K562 (cell line): ENCODE measurements around the gene ZNF689. TPM values are rescaled to one million over a fixed set of nuclear protein-coding genes. Genes with fewer than 3 reads are reported as not detected.
A peak's percentile ranks its signal among the peaks of the same experiment; 100 is the strongest.

Experiments used
- CBX3 ChIP-seq, 2 experiments: IDR thresholded peaks; 1 replicate in 1 of 2; 2 replicates in 1 of 2; pipeline ENCODE4 v1.6.1; 2012; ENCODE audit warnings: inconsistent platforms in 2 of 2, low read length in 2 of 2, borderline replicate concordance in 1 of 2, control low read depth in 1 of 2
- CC2D1A ChIP-seq: fragments of 450-650 bp; IDR thresholded peaks from 2 replicates; pipeline ENCODE4 v1.6.1; 2017; ENCODE audit warnings: mild to moderate bottlenecking
- EGR1 ChIP-seq: fragments of 450-650 bp; conservative IDR thresholded peaks from 2 replicates; pipeline ENCODE4 v1.6.1; 2017; ENCODE audit warnings: mild to moderate bottlenecking
- FOSL1 ChIP-seq: fragments of 200-800 bp; sonication (Bioruptor generic); conservative IDR thresholded peaks from 2 replicates; pipeline ENCODE4 v1.6.1; 2016; ENCODE audit warnings: missing genetic modification characterization, missing compliant biosample characterization
- GMEB1 ChIP-seq: fragments of 250-450 bp; sonication (Bioruptor Pico); IDR thresholded peaks from 2 replicates; pipeline ENCODE4 v1.4.0; 2020; ENCODE audit warnings: mild to moderate bottlenecking
- HMGN3 ChIP-seq: IDR thresholded peaks from 2 replicates; pipeline ENCODE4 v1.6.1; 2011; ENCODE audit warnings: borderline replicate concordance, low read depth, mild to moderate bottlenecking, mixed read lengths, low read length; ENCODE audit not compliant: insufficient read length; ENCODE audit errors: extremely low read depth
- IFI16 ChIP-seq: fragments of 250-450 bp; sonication (Bioruptor Pico); IDR thresholded peaks from 2 replicates; pipeline ENCODE4 v2.1.2; 2022; ENCODE audit warnings: mild to moderate bottlenecking, inconsistent platforms
- KLF13 ChIP-seq: fragments of 450-650 bp; IDR thresholded peaks from 2 replicates; pipeline ENCODE4 v1.6.1; 2016; ENCODE audit warnings: missing genetic modification characterization, low read depth, mild to moderate bottlenecking, missing compliant biosample characterization, moderate library complexity, borderline replicate concordance
- L3MBTL2 ChIP-seq: fragments of 450-650 bp; IDR thresholded peaks from 2 replicates; pipeline ENCODE4 v1.6.1; 2016; ENCODE audit warnings: mild to moderate bottlenecking, moderate library complexity
- MEF2A ChIP-seq: IDR thresholded peaks from 2 replicates; pipeline ENCODE4 v1.6.1; 2011; ENCODE audit warnings: low read depth, mild to moderate bottlenecking, low read length, moderate library complexity; ENCODE audit not compliant: control insufficient read depth
- MLLT1 ChIP-seq, 2 experiments: fragments of 450-650 bp; IDR thresholded peaks; 2 replicates each; pipeline ENCODE4 v1.6.1; 2016
- NELFE ChIP-seq: IDR thresholded peaks from 2 replicates; pipeline ENCODE4 v1.6.1; 2011; ENCODE audit warnings: mild to moderate bottlenecking; ENCODE audit not compliant: insufficient read depth, insufficient read length
- NFE2L1 ChIP-seq: fragments of 450-650 bp; IDR thresholded peaks from 2 replicates; pipeline ENCODE4 v1.6.1; 2016; ENCODE audit warnings: missing genetic modification characterization, low read depth, mild to moderate bottlenecking, missing compliant biosample characterization, moderate library complexity, borderline replicate concordance
- NFYB ChIP-seq: IDR thresholded peaks from 2 replicates; pipeline ENCODE4 v1.6.1; 2011; ENCODE audit warnings: mild to moderate bottlenecking, moderate library complexity; ENCODE audit not compliant: insufficient read length; ENCODE audit errors: extremely low read depth
- RBM17 ChIP-seq: fragments of 200-400 bp; formaldehyde crosslinking; IDR thresholded peaks from 2 replicates; pipeline ENCODE4 v1.6.1; 2017; ENCODE audit warnings: low read depth, mild to moderate bottlenecking, low read length, borderline replicate concordance
- SUPT5H ChIP-seq: fragments of 450-650 bp; IDR thresholded peaks from 2 replicates; pipeline ENCODE4 v1.6.1; 2016
- TBL1XR1 ChIP-seq, 2 experiments: IDR thresholded peaks; 2 replicates each; pipeline ENCODE4 v1.6.1; 2012; ENCODE audit warnings: improper control_type of control experiment in 2 of 2, low read length in 2 of 2, mild to moderate bottlenecking in 1 of 2
- ZBTB17 ChIP-seq: fragments of 450-650 bp; formaldehyde crosslinking; IDR thresholded peaks from 2 replicates; pipeline ENCODE4 v1.4.0; 2020; ENCODE audit warnings: mild to moderate bottlenecking
- ZKSCAN1 ChIP-seq: fragments of 150-350 bp; IDR thresholded peaks from 2 replicates; pipeline ENCODE4 v1.6.1; 2016; ENCODE audit warnings: low read depth, low read length
- ZNF184 ChIP-seq: sonication (generic); formaldehyde crosslinking; IDR thresholded peaks from 2 replicates; pipeline ENCODE4 v1.5.0; 2020; ENCODE audit warnings: missing genetic modification reagents
- ZNF354B ChIP-seq: fragments of 250-450 bp; sonication (Bioruptor Pico); IDR thresholded peaks from 2 replicates; pipeline ENCODE4 v1.4.0; 2020
- ZNF695 ChIP-seq: fragments of 450-650 bp; formaldehyde crosslinking; IDR thresholded peaks from 2 replicates; pipeline ENCODE4 v1.4.0; 2020; ENCODE audit warnings: mild to moderate bottlenecking, moderate library complexity
- polyA plus RNA-seq, 8 experiments: library from polyadenylated mRNA; depleted of rRNA in 4 of 8; stranded (reverse) in 5 of 8; unstranded in 3 of 8; fragments of >200 nt; fragmentation: Nextera tagmentation in 2 of 8; fragmentation: Illumina TruSeq in 1 of 8; extraction: Ambion mirVana in 2 of 8; extraction: Trizol in 1 of 8; gene quantifications; 2 replicates each; pipeline versions ENCODE4 v1.2.1 to v1.2.3, GENCODE V29; 2011 to 2014; ENCODE audit warnings: inconsistent platforms in 1 of 8, missing spikeins in 1 of 8
- total RNA-seq, 7 experiments: library from RNA; depleted of rRNA in 6 of 7; stranded (reverse); fragments of >200 nt in 6 of 7; fragmentation: Illumina TruSeq in 2 of 7; extraction: Trizol in 2 of 7; gene quantifications; 2 replicates each; pipeline versions ENCODE4 v1.2.1 to v1.2.3, GENCODE V29; 2011 to 2021; ENCODE audit warnings: low replicate concordance in 1 of 7
- TF ChIP-seq, protein P1 (sequence below): sonication (generic); formaldehyde crosslinking; IDR thresholded peaks from 2 replicates; pipeline ENCODE4 v1.8.1; 2023; ENCODE audit warnings: mild to moderate bottlenecking, missing genetic modification reagents
- TF ChIP-seq, protein P2 (sequence below): sonication (generic); formaldehyde crosslinking; IDR thresholded peaks from 2 replicates; pipeline ENCODE4 v1.5.0; 2020; ENCODE audit warnings: missing genetic modification reagents

ZNF689 gene
- total and polyA plus RNA-seq, 9 of the 15 experiments (the other 6 are each of a cell fraction or from before 2014, with no cell fraction given), result 5.4 to 15.4 (median 10.8) TPM

DNA sequence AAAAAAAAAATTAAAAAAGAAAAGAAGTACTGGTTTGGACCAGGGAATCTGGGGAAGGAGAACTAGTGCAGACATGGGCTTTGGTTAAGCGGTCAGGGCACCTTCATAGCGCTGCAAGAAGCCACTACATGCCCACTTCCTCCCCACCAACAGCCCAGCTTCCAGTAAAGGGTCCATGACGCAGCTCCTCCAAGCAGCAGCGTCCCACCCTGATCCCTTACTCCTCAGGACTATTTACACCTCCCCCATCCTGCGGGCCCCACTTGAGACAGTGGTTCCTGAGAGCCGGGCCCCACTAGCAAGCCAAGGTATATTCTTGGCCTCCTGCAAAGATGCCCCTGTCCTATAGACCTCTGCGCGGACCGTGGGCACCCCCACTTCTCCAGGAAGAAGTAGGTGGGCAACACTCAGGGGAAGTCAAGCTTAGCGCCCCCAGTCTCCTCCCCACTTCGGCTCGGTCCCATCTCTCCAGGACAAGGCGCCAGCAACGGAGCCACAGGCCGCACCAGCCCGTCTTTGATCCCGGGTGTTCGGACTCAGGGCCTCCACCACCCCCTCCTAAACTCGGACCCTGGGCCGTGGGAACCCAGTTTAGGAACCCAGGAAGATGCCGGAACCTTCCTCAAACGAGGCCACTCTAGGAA is 39.7 kb upstream of the ZNF689 start (continued):
- TF ChIP-seq, protein P1, sequence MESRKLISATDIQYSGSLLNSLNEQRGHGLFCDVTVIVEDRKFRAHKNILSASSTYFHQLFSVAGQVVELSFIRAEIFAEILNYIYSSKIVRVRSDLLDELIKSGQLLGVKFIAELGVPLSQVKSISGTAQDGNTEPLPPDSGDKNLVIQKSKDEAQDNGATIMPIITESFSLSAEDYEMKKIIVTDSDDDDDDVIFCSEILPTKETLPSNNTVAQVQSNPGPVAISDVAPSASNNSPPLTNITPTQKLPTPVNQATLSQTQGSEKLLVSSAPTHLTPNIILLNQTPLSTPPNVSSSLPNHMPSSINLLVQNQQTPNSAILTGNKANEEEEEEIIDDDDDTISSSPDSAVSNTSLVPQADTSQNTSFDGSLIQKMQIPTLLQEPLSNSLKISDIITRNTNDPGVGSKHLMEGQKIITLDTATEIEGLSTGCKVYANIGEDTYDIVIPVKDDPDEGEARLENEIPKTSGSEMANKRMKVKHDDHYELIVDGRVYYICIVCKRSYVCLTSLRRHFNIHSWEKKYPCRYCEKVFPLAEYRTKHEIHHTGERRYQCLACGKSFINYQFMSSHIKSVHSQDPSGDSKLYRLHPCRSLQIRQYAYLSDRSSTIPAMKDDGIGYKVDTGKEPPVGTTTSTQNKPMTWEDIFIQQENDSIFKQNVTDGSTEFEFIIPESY (CRISPR knock-in tag), result peak; percentile 95
- TF ChIP-seq KLF13, result no peak
- TF ChIP-seq TBL1XR1 (IDR thresholded peaks at IDR 0.05; ENCODE audit: low read length in 2 of 2), result no peak
- no peak for TF ChIP-seq GMEB1
- no peak for TF ChIP-seq RBM17
- TF ChIP-seq ZNF184, result no peak
- no peak for TF ChIP-seq L3MBTL2
- TF ChIP-seq EGR1, result no peak
- no peak for TF ChIP-seq NFYB
- no peak for TF ChIP-seq ZNF354B (CRISPR knock-in tag)
- no peak for TF ChIP-seq ZKSCAN1
- no peak for TF ChIP-seq FOSL1
- no peak for TF ChIP-seq IFI16 (CRISPR knock-in tag)
- TF ChIP-seq SUPT5H, result no peak
- TF ChIP-seq CC2D1A, result no peak
- TF ChIP-seq CBX3 (IDR thresholded peaks at IDR 0.05; ENCODE audit: borderline replicate concordance in 1 of 2, low read length in 2 of 2), result no peak
- peak in 1 of 2 experiments; percentile 99; a peak in 2 of 4 replicates for TF ChIP-seq MLLT1 (IDR thresholded peaks at IDR 0.05)
- TF ChIP-seq MEF2A, result no peak
- no peak for TF ChIP-seq ZNF695
- TF ChIP-seq ZBTB17 (CRISPR knock-in tag), result 0 out of 2 replicates have a peak, but pooled peaks have one; percentile 40
- no peak for TF ChIP-seq HMGN3
- no peak for TF ChIP-seq NELFE
- TF ChIP-seq NFE2L1, result no peak
- TF ChIP-seq, protein P2, sequence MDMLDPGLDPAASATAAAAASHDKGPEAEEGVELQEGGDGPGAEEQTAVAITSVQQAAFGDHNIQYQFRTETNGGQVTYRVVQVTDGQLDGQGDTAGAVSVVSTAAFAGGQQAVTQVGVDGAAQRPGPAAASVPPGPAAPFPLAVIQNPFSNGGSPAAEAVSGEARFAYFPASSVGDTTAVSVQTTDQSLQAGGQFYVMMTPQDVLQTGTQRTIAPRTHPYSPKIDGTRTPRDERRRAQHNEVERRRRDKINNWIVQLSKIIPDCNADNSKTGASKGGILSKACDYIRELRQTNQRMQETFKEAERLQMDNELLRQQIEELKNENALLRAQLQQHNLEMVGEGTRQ (CRISPR knock-in tag), result no peak
